Sigmoid colon (tissue), 7 donors: ENCODE data around the gene RNF144A. TPM values are rescaled to one million over a fixed set of nuclear protein-coding genes. Genes with fewer than 3 reads are reported as not detected.

Experiments
- DNase-seq: peaks from one replicate; pipeline ENCODE4 v3.0.0-alpha.2; 2019
- H3K27ac ChIP-seq, 4 donors: fragments of 200-600 bp; sonication (generic); one replicate each; pipeline ENCODE4 v1.5.1; 2016 to 2019; ENCODE audit warnings: mild to moderate bottlenecking in 1 of 4
- H3K27me3 ChIP-seq, 3 donors: fragments of 200-600 bp; sonication (generic); one replicate each; pipeline ENCODE4 v1.5.1; 2019; ENCODE audit warnings: mild to moderate bottlenecking in 1 of 3
- H3K36me3 ChIP-seq, 4 donors: fragments of 200-600 bp; sonication (generic); one replicate each; pipeline ENCODE4 v1.5.1; 2016 to 2019
- H3K4me1 ChIP-seq, 4 donors: fragments of 200-600 bp; sonication (generic); one replicate each; pipeline ENCODE4 v1.5.1; 2017 to 2019
- H3K4me3 ChIP-seq, 4 donors: fragments of 200-600 bp; sonication (generic); one replicate each; pipeline ENCODE4 v1.5.1; 2017 to 2019; ENCODE audit warnings: mild to moderate bottlenecking in 2 of 4, moderate library complexity in 1 of 4
- H3K9me3 ChIP-seq, 4 donors: fragments of 200-600 bp in 3 of 4; sonication (generic) in 3 of 4; one replicate each; pipeline versions ENCODE4 v1.5.1 to v1.6.1; 2013 to 2019
- EP300 ChIP-seq, 4 donors: sonication (generic); formaldehyde crosslinking; IDR thresholded peaks; one replicate each; pipeline ENCODE4 v1.6.1; 2017; ENCODE audit warnings: antibody characterized with exemption in 4 of 4
- POLR2A ChIP-seq, 2 donors: fragments of 450-650 bp; IDR thresholded peaks; one replicate each; pipeline ENCODE4 v1.6.1; 2016; ENCODE audit warnings: antibody characterized with exemption in 2 of 2, mild to moderate bottlenecking in 2 of 2, moderate library complexity in 2 of 2
- POLR2AphosphoS5 ChIP-seq, 4 donors: sonication (generic); formaldehyde crosslinking; IDR thresholded peaks; one replicate each; pipeline ENCODE4 v1.6.1; 2017; ENCODE audit warnings: antibody characterized with exemption in 4 of 4
- WGBS, 2 donors: extraction: QIAGEN DNeasy Blood & Tissue Kit; methylation state at CpG; one replicate each; pipeline ENCODE4 v1.1.7; 2013; 5-methylcytosine and 5-hydroxymethylcytosine counted together
- intact Hi-C: fragments of 100-400 bp; cut with DNase I; formaldehyde crosslinking; loops from one replicate; pipeline ENCODE4 v1.15.1; 2023
- polyA plus RNA-seq, 3 donors: library from polyadenylated mRNA; stranded (reverse); fragments of 200-250 nt; gene quantifications; one replicate each; pipeline ENCODE4 v1.2.3, GENCODE V29; 2013
- total RNA-seq, 4 donors: library from RNA; depleted of rRNA; stranded (reverse); fragments of >200 nt; gene quantifications; one replicate each; pipeline ENCODE4 v1.1.0, GENCODE V29; 2016
- TF ChIP-seq, protein P1 (sequence below), 4 experiments: fragments of 450-650 bp in 3 of 4; fragments of 200-600 bp in 1 of 4; IDR thresholded peaks; one replicate each; pipeline ENCODE4 v1.5.1; 2016 to 2019; ENCODE audit warnings: antibody characterized with exemption in 4 of 4, mild to moderate bottlenecking in 3 of 4, moderate library complexity in 2 of 4
- donor health status: healthy with polysubstance abuse.
- donor health status: Bipolar disorder and iron deficiency.
- donor health status: healthy.

Gene RNF144A
- total and polyA plus RNA-seq, 7 donors = 4.8 to 14.2 (median 12.1) TPM

DNA sequence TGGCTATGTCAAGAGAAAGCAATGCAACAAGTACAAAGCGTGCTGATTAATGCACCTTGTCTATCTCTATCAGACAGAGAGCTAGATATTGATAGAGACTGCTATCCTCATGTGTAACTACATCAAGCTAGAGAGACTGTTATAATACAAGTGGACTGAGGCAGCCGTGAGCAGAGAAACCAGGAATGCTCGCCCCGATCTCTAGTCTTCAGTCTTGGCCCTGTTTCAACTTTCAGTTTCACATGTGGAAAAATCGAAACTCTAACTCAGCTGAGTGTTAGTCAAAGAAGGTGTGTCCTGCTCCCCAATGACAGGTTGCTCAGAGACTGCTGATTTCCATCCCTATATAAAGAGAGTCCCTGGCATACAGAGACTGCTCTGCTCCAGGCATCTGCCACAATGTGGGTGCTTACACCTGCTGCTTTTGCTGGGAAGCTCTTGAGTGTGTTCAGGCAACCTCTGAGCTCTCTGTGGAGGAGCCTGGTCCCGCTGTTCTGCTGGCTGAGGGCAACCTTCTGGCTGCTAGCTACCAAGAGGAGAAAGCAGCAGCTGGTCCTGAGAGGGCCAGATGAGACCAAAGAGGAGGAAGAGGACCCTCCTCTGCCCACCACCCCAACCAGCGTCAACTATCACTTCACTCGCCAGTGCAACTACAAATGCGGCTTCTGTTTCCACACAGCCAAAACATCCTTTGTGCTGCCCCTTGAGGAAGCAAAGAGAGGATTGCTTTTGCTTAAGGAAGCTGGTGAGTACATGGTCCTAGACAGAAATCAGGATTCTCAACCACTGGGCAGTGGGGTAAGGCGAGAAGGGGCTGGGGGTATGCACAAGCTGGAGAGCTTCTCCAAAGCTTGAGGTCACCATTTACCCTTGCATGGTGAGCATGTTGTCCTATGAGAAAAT, 39.6 kb upstream of the RNF144A start, which contains the start of gene RSAD2:
RSAD2 (plus strand) TSS at position 376 of the 903 bp plus-strand sequence; CDS start at position 400, 24 bp downstream.
- peak in 2 of 4 donors; percentile 31 to 39 for TF ChIP-seq POLR2AphosphoS5 (IDR thresholded peaks at IDR 0.05)
- TF ChIP-seq EP300 (IDR thresholded peaks at IDR 0.05) = no peak
- Histone ChIP-seq H3K27ac (peak within 1 kb of the TSS; percentile 51 to 68 (median 64)), H3K36me3 (no peaks in the 10 kb centered on the region), H3K27me3 (no peaks in the 10 kb centered on the region), H3K4me1 (peaks cover 0 to 12% (median 8%) of the 10 kb centered on the region in 4 donors), H3K4me3 (peak within 1 kb of the TSS; percentile 28 to 53 (median 50)), H3K9me3 (no peaks in the 10 kb centered on the region)
- no peak for DNase-seq
- intact Hi-C loops = loop anchor here (5.0 kb wide), 1 partner anchor 40 kb away; the partner anchor contains the start of gene RNF144A
- 29 to 38% methylated on average over 10 of the region's 10 CpGs for WGBS, 2 donors

DNA sequence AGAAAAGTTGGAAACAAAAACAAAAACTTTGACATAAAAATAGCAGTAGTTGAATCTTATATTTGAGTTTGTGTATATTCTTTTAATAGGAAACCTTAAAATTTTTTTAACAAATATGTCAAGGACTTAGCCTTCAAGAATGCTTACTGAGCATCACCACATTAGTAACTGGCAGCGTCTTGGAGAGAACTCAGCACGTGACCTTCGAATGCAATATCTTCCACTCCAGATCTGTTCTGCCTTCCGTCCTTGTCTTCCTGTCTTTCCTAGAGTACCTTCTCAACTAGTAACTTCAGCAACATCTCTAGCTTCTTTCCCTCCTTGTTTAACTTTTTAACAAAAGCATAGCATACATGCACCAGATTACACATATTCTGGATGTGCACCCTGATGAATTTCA, 38.7 kb upstream of the RNF144A start:
- intact Hi-C loops = loop anchor here (5.0 kb wide), 1 partner anchor 39 kb away; the partner anchor contains the start of gene RNF144A

DNA sequence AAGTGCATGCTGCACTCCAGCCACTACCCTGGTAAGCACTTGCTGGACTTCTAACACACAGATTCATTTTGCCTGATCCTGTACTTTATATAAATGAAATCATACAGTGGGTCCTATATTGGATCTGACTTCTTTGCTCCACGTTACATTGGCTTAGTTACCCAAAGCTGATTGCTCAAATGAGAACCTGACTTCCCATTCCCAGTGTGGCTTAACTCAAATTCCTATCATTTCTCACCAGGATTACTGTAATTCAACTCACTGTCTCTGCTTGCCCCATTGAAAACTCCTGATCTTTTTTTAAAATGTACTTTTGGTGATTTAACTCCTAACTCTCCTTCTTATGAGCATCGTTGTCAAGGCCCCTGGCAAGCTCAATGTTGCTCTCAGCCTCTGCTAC, 38.2 kb upstream of the RNF144A start:
- H3K9me3 ChIP-seq = no peaks in the 10 kb centered on the region
- H3K36me3 ChIP-seq = no peaks in the 10 kb centered on the region
- intact Hi-C loops = loop anchor here (5.0 kb wide), 1 partner anchor 38 kb away; the partner anchor contains the start of gene RNF144A
- peaks cover 0 to 12% (median 8%) of the 10 kb centered on the region in 4 donors for H3K4me1 ChIP-seq
- TF ChIP-seq EP300 (IDR thresholded peaks at IDR 0.05) (no peak), POLR2A (IDR thresholded peaks at IDR 0.05) (no peak), POLR2AphosphoS5 (IDR thresholded peaks at IDR 0.05) (no peak)
- TF ChIP-seq, protein P1, sequence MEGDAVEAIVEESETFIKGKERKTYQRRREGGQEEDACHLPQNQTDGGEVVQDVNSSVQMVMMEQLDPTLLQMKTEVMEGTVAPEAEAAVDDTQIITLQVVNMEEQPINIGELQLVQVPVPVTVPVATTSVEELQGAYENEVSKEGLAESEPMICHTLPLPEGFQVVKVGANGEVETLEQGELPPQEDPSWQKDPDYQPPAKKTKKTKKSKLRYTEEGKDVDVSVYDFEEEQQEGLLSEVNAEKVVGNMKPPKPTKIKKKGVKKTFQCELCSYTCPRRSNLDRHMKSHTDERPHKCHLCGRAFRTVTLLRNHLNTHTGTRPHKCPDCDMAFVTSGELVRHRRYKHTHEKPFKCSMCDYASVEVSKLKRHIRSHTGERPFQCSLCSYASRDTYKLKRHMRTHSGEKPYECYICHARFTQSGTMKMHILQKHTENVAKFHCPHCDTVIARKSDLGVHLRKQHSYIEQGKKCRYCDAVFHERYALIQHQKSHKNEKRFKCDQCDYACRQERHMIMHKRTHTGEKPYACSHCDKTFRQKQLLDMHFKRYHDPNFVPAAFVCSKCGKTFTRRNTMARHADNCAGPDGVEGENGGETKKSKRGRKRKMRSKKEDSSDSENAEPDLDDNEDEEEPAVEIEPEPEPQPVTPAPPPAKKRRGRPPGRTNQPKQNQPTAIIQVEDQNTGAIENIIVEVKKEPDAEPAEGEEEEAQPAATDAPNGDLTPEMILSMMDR (IDR thresholded peaks at IDR 0.05) = no peak
- H3K27me3 ChIP-seq = no peaks in the 10 kb centered on the region
- no peak for DNase-seq
- WGBS, 2 donors = 78 to 91% methylated on average over 2 of the region's 2 CpGs
- no peak overlapping the region for H3K27ac ChIP-seq
- H3K4me3 ChIP-seq = no peak overlapping the region

More for the DNA sequence above, 38.7 kb upstream of the RNF144A start:
- no peaks in the 10 kb centered on the region for H3K27me3 ChIP-seq
- no peak for DNase-seq
- no peaks in the 10 kb centered on the region for H3K36me3 ChIP-seq
- H3K27ac ChIP-seq = no peak overlapping the region
- no peak overlapping the region for H3K4me3 ChIP-seq
- TF ChIP-seq EP300 (IDR thresholded peaks at IDR 0.05) (no peak), POLR2AphosphoS5 (IDR thresholded peaks at IDR 0.05) (no peak), POLR2A (IDR thresholded peaks at IDR 0.05) (no peak)
- TF ChIP-seq, protein P1 (IDR thresholded peaks at IDR 0.05) = no peak
- peaks cover 0 to 12% (median 8%) of the 10 kb centered on the region in 4 donors for H3K4me1 ChIP-seq
- WGBS, 2 donors = 49 to 84% methylated on average over 4 of the region's 4 CpGs
- H3K9me3 ChIP-seq = no peaks in the 10 kb centered on the region

DNA sequence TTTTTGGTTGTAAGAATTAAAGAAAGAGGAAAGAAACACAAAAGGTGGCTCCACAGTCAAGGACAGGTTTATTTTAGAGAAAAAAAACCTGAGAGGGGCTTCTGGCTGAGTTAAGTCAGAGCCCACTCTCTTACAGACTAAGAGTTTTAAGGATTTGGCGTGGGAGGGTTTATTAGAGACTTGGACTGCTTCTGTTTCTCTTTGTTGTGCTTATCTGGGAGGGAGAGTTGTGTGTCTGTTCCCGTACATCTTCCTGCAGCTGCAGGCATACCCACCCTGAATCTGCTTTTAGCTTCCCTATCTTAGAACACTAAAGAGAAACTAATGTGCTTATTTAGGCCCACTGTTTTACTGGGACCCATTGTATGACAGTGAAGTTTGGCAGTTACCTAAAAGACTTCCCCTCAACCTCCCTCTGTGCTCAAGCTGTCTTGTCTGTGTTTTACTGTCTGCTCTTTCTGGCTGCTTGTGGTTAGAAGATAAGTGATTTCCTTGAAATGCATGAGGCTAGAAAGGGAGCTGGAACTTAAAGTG, 36.9 kb upstream of the RNF144A start:
- no peaks in the 10 kb centered on the region for H3K27me3 ChIP-seq
- peaks cover 0 to 12% (median 8%) of the 10 kb centered on the region in 4 donors for H3K4me1 ChIP-seq
- WGBS, 2 donors = 50 to 88% methylated on average over 2 of the region's 2 CpGs
- H3K4me3 ChIP-seq = no peak overlapping the region
- no peak for TF ChIP-seq POLR2A (IDR thresholded peaks at IDR 0.05)
- no peak overlapping the region for H3K27ac ChIP-seq
- H3K36me3 ChIP-seq = no peaks in the 10 kb centered on the region
- no peaks in the 10 kb centered on the region for H3K9me3 ChIP-seq
- intact Hi-C loops = no loop called here
- no peak for DNase-seq

DNA sequence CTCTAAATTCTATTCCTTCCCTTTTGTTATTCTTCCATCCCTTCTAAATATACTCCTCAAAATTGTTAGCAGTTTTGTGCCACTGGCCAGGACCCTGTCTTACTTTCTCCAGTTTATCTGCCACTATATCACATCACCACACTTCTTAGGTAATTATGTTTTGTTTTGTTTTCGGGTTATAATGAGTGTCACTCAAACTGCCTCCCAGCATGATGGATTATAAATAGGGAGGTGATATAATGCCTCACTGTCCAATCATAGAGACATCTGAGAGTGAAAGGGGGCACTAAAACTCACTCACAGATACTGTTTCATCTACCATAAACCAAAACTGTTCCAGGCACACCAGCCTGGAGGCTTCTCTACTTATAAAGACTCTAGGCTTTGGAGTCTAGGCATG, 36.2 kb upstream of the RNF144A start:
- TF ChIP-seq, protein P1 (IDR thresholded peaks at IDR 0.05) = no peak
- no peak for TF ChIP-seq POLR2A (IDR thresholded peaks at IDR 0.05)
- no peak for TF ChIP-seq POLR2AphosphoS5 (IDR thresholded peaks at IDR 0.05)
- TF ChIP-seq EP300 (IDR thresholded peaks at IDR 0.05) = no peak
- Histone ChIP-seq H3K36me3 (no peaks in the 10 kb centered on the region), H3K27me3 (no peaks in the 10 kb centered on the region), H3K4me3 (no peak overlapping the region), H3K27ac (no peak overlapping the region), H3K4me1 (peaks cover 0 to 12% (median 8%) of the 10 kb centered on the region in 4 donors), H3K9me3 (no peaks in the 10 kb centered on the region)
- 86 to 87% methylated on average over 1 of the region's 1 CpG for WGBS, 2 donors
- intact Hi-C loops = no loop called here
- DNase-seq = no peak
